GM12872 (cell line): ENCODE measurements around the gene SYT1.

Source experiments
- CTCF ChIP-seq: IDR thresholded peaks from 3 replicates; pipeline ENCODE4 v1.5.1; 2011; ENCODE audit warnings: low read depth, mild to moderate bottlenecking, low read length, moderate library complexity; ENCODE audit not compliant: insufficient read depth

Gene SYT1

DNA sequence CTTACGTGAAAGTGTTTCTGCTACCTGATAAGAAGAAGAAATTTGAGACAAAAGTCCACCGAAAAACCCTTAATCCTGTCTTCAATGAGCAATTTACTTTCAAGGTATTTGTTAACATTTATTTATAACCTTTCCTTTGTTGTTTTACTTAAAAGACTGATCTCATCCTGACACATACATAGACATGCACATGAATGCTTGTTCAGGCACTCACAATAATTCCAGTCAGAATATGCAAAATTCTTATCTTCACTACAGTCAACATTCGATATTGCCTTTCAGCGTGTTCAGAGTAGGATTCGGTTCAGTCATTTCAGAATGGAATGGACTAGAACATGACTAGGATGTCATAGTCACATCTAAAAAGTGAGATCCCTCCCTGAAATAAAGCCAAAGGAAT is 431.6 kb downstream of the SYT1 start:
- TF ChIP-seq CTCF, result no peak

- TF ChIP-seq CTCF, result no peak
Observed at GRCh38 chr12:79296871-79297270, 432.3 kb downstream of the SYT1 start.

DNA sequence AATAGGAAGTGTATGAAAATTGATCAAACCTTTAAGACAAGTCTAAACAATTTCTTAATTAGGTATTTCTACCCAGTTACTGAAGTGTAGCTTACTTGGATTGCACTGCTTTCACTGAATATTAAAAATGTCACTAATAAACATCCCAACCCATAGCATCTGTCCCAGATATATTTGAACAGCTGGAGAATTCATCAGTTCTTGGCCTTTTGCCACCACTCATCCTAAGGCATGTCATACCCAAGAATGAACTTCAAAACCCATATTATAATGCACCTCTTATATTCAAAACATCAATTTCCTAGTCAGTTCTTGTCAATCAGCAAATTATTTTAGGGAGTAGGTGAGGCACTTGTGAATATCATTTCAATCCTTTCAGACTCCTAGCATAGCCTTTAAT is 433.9 kb downstream of the SYT1 start:
- no peak for TF ChIP-seq CTCF

- TF ChIP-seq CTCF, result no peak
Observed at GRCh38 chr12:79299447-79300198, 435.0 kb downstream of the SYT1 start.

DNA sequence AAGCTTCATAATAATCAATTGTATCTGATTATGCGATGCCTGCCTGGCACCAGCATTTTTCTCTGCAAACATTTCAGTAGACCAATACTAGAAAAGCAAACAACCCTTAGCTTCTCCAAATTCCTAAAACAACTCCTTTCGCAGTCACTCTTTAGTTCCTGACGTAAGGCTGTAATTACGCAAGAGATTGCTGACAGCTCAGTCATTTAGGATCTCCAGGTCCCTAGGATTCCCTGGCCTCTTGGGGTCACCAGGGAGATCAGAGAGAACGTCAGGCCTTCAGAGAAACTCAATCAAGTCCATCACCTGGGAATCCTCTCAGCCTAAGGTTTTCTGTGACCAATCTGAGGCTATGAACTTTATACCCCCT is 435.6 kb downstream of the SYT1 start:
- no peak for TF ChIP-seq CTCF

DNA sequence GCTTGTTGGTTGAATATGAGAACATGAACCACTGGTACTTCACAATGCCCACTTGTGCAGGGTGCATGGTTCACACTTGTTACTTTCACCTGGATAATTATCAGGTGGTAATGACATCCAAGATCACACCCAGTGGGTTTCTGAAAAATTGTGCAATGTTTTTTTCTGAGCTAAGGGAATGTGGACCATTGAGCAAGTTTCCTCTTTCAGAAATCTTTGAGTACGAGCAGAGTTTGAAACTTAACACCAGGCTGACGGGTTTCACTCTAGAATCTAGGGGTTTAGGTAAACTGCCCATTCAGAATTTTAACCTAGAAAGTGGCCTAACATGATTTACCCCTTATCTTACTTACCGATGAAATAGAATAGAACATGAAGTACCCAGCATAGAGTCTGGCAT is 436.6 kb downstream of the SYT1 start:
- no peak for TF ChIP-seq CTCF

GRCh38 chr12:79302162-79302814 is 437.7 kb downstream of the SYT1 start:
- TF ChIP-seq CTCF, result no peak
